ENCODE data around the gene GMDS.

GMDS gene

GRCh38 chr6:1917626-1918371 lies 327.6 kb downstream of the GMDS start:
- no peak for DNase-seq

GRCh38 chr6:1916334-1917070 lies 328.9 kb downstream of the GMDS start:
- DNase-seq = no peak

DNA sequence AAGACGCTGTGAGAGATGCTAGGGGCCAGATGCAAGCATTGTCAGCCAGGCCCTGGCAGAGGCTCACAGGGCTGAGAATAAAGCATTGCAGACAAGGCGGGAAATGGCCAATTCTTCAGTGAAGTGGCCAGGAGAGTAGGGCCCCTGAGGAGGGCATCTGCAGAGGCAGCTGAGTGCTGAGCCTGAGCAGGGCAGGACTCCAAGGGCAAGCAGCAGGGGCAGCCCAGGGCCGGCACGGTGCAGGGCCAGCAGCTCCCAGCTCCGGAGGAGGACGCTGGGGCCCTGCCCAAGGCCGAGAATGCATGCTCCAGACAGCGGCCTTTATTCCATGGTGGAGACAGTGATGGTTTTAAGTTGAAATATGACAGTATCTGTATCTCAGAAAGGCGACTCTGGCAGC lies 330.2 kb downstream of the GMDS start:
- no peak for DNase-seq

DNA sequence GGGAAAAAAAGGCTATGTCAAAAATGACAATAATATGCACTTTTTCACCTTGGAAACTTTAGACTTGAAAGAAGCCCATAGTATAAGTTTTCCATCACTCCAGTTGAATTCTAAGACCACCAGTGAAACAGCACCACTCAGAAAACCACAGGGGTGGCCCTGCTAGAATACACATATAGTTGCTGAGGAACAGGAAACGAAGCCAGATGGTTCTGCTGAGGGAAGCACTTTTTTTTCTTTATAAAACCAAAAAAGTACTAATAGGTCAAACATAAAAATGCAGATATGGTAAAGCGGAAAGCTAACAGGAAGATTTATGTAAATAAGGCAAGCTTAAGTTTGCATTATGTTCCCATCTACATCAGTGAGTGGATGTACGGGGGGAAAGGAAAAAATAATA lies 331.8 kb downstream of the GMDS start:
- no peak for DNase-seq

GRCh38 chr6:1912731-1913130 lies 332.7 kb downstream of the GMDS start:
- DNase-seq = no peak

- no peak for DNase-seq
Measured at GRCh38 chr6:1911474-1911873, 333.9 kb downstream of the GMDS start.

DNA sequence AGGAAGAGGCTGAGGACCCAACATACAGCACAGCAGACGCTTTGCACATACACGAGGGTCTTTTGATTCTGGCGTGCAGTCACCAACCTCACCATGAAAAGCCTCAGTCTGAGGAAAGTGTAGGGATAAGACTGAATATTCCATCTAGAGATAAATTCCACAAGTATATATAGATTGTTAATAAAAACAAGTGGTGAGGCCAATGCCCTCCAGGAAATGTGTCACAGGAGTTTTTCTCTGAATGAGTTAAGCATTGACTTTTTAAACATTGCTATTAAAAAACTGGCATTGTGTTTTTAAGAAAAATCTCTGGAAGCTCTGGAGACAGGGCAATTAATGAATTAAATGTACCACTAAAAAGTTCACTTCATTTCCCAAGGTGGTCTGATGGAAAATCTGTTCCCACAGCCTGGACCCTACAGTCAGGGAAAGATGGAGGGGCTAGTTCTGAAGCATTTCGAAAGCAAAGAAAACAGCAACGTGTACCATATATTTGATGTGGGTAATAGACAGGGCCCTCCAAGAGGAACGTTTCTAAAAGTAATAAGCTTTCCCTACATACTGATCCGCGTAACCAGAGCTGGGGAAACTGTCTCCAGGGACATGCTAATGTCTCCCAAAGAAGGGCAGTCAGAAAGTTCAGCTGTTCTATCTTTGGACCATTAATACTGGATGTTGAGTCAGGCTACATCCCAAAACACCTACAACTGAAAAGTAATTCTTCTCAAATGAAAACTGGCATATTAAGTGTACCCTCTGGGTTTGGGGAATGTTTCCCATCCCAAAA lies 334.6 kb downstream of the GMDS start:
- DNase-seq = no peak

GRCh38 chr6:1908784-1909183 lies 336.6 kb downstream of the GMDS start:
- DNase-seq = no peak

GRCh38 chr6:1906609-1907008 lies 338.8 kb downstream of the GMDS start:
- no peak for DNase-seq

- no peak for DNase-seq
Measured at GRCh38 chr6:1906014-1906413, 339.4 kb downstream of the GMDS start.

- no peak for DNase-seq
Measured at GRCh38 chr6:1904898-1905297, 340.5 kb downstream of the GMDS start.

GRCh38 chr6:1904466-1904799 lies 341.0 kb downstream of the GMDS start:
- no peak for DNase-seq

DNA sequence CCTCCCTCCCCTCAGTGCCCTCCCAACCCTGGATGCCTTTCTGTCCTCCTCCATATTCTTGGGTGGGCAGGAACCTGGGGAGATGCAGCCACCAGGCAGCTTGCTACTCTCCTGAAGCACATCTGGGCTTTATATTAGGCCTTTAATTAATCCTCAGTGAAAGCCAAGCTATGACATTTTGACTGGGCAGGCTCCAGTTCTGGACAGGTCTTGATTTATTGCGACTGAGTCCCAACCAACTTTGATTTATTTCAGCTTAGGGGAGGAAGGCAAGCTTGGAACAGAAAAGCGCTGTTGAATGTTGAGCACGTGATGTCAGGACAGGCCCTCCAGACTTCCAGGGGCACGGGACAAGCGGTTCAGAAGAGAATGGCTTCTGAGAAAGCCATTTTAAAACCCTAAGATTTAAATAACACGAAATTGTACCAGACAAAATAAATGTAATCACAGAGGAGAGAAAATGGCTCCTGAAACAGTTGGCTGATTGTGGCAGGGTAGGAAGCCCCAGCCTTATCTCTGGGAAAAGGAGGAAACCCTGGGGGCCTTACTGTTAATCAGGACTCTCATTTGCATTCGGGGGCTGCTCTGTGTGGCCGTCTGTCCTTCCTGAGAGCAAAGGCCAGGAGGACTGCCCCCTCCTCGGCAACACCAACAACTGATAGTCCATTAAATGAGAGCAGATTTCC lies 341.5 kb downstream of the GMDS start:
- DNase-seq = no peak

DNA sequence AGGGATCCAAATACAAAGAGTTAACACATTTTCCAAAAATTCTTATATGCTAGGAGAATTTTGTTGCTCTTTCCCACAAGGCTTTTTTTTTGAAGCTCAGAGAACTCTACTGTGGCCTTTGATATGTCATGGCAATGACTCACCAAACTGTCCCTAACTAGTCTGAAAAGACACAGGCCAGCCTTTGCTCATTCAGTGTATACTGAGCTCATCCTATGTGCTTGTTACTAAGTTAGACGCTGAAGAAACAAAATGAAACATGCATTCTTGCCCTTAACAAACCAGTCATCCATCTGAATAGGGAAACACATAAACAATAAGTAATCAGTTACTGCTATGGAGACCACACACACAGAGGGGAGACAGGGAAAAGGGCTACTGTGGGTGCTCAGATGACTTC lies 343.8 kb downstream of the GMDS start:
- no peak for DNase-seq

GRCh38 chr6:1896897-1897296 lies 348.5 kb downstream of the GMDS start:
- DNase-seq = no peak

DNA sequence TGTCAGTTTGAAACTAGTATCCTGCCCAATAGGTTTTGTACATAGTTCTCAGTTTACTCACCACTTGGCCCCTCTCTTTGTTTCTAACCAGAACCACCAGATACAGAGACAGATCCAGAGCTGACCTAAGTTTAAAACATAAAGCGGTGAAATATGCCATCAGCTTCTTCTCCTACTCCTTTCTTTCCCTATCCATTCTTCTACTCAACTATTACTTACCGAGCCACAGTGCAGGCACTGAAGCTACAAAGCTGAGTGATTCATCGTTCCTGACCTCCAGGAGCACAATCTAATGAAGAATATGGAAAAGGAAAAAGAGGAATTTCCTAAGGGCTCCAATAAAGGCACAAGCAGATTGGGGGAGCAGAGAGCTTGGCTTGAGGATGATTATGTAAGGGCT lies 349.7 kb downstream of the GMDS start:
- no peak for DNase-seq

GRCh38 chr6:1894954-1895353 lies 350.5 kb downstream of the GMDS start:
- DNase-seq = no peak

DNA sequence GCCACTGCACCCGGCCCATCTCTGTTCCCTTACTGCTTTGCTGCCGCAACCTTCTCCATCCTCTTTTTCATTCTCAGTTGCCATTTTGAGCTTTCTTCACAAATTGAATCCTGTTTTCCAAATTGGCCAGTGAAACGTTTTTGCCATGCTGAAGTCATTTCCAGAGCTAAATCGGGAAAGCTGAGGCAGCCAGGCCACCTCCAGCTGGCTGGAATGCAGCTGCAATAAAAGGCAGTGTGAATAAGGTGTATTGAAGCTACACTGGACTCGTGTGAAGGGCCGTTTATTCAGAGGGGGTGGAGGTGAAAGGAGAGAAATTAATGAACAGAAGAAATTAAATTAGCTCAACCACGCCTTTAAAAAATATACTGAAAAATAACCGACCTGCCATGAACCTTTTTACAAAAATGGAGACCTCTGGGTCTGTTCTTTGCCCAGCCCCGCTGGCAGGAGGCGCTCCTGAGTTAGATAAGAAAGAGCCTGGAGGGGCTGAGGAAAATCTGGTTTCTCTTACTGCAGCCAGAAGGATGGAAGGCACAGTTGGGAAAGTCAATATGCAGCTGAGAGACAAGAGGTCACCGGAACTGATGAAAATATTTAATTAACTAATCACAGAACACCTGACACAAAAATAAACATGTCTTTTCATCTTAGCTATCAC lies 351.8 kb downstream of the GMDS start:
- no peak for DNase-seq

DNA sequence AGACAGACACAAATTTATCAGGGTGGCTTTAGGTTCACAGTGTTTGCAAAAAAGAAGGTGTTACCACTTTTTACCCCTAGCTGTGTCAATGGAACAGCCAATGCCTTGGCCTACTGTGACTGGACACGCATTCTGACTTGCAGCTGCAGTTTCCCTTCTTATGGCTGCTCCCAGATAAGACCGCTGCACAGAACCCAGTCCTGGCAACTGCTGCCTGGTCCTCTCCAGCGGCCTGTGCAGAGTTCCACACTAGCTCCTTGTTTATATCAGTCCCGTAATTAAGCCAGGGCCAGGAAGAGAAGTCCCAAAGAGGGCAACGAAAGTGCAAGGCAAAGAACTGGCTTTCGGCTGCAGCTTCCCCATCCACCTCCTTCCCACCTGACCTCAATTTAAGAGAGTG lies 352.7 kb downstream of the GMDS start:
- DNase-seq = no peak

DNA sequence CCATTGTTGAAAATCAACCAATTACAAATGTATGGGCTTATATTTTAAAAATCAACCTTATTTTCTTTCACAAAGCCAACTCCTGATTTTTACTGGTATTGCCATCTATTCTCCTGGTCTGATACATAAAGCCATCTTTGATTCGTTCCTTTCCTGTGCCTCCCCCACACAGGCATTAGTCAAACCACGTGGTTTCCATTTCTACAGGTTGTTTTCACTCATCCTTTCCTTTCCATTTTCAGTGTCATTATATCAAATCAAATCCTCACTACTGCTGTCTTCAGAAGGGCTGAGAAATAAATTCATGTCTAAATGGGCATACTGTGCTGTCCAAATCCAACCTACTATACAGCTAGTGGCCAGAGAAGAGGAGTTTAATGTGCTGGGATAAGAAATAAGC lies 354.4 kb downstream of the GMDS start:
- DNase-seq = no peak

GRCh38 chr6:1890071-1890470 lies 355.3 kb downstream of the GMDS start:
- DNase-seq = no peak

DNA sequence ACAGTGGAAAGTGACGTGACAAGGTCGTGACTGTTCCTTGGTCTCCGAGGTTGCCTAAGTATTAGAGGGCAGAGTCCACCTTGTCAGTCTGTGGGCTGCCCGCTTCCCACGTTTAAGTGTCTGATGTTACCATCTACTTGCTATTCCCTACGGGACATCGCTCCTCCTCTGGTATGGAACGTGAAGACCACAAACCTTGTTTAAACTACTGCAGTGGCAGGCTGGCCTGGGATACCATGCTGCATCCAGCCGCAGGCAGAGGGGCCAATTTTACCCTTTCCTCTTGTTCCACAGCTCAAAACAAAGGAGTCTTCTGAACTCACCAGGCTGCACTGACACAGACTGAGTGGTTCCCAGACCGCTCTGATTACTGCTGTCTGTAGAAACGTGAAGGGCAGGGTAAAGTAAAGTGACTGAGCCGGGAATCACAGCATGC lies 359.8 kb downstream of the GMDS start:
- DNase-seq = no peak

GRCh38 chr6:1884313-1884712 lies 361.1 kb downstream of the GMDS start:
- no peak for DNase-seq
